Measurements from ENCODE around the gene CKS1B.

The CKS1B gene

GRCh38 chr1:154945962-154946850 lies 28.3 kb upstream of the CKS1B start:
- no peak overlapping the region for H3K27ac ChIP-seq (ENCODE audit: low read depth in 2 of 2, low read length in 2 of 2)
- no peak overlapping the region for H3K9ac ChIP-seq (ENCODE audit: low read depth in 1 of 2, low read length in 2 of 2)
- H3K4me3 ChIP-seq (ENCODE audit: low read length in 2 of 2), result no peak overlapping the region
- peaks cover 17 to 37% of the 10 kb centered on the region in 2 donors for H3K36me3 ChIP-seq (ENCODE audit: control insufficient read depth in 2 of 2, insufficient read depth in 2 of 2, low read length in 2 of 2)
- no peaks in the 10 kb centered on the region for H3K27me3 ChIP-seq (ENCODE audit: control insufficient read depth in 2 of 2, insufficient read depth in 2 of 2, low read length in 2 of 2)
- no peaks in the 10 kb centered on the region for H3K9me3 ChIP-seq (ENCODE audit: control insufficient read depth in 2 of 2, low read length in 2 of 2)
- peaks cover 27 to 32% of the 10 kb centered on the region in 2 donors for H3K4me1 ChIP-seq (ENCODE audit: control insufficient read depth in 2 of 2, insufficient read depth in 2 of 2, low read length in 2 of 2)

- H3K9me3 ChIP-seq (ENCODE audit: control insufficient read depth in 2 of 2, low read length in 2 of 2), result no peaks in the 10 kb centered on the region
- peaks cover 17 to 19% of the 10 kb centered on the region in 2 donors for H3K4me1 ChIP-seq (ENCODE audit: control insufficient read depth in 2 of 2, insufficient read depth in 2 of 2, low read length in 2 of 2)
- no peaks in the 10 kb centered on the region for H3K27me3 ChIP-seq (ENCODE audit: control insufficient read depth in 2 of 2, insufficient read depth in 2 of 2, low read length in 2 of 2)
- no peak overlapping the region for H3K4me3 ChIP-seq (ENCODE audit: low read length in 2 of 2)
- no peak overlapping the region for H3K27ac ChIP-seq (ENCODE audit: low read depth in 2 of 2, low read length in 2 of 2)
- peaks cover 17 to 39% of the 10 kb centered on the region in 2 donors for H3K36me3 ChIP-seq (ENCODE audit: control insufficient read depth in 2 of 2, insufficient read depth in 2 of 2, low read length in 2 of 2)
- H3K9ac ChIP-seq (ENCODE audit: low read depth in 1 of 2, low read length in 2 of 2), result no peak overlapping the region
Measured at GRCh38 chr1:154948079-154948478, 26.4 kb upstream of the CKS1B start.

- Histone ChIP-seq H3K9ac (ENCODE audit: low read depth in 1 of 2, low read length in 2 of 2) (no peak overlapping the region), H3K36me3 (ENCODE audit: control insufficient read depth in 2 of 2, insufficient read depth in 2 of 2, low read length in 2 of 2) (peaks cover 14 to 24% of the 10 kb centered on the region in 2 donors), H3K27me3 (ENCODE audit: control insufficient read depth in 2 of 2, insufficient read depth in 2 of 2, low read length in 2 of 2) (no peaks in the 10 kb centered on the region), H3K27ac (ENCODE audit: low read depth in 2 of 2, low read length in 2 of 2) (peak overlapping the region in 1 of 2 donors; percentile 43), H3K4me3 (ENCODE audit: low read length in 2 of 2) (peak overlapping the region in 1 of 2 donors; percentile 41), H3K9me3 (ENCODE audit: control insufficient read depth in 2 of 2, low read length in 2 of 2) (no peaks in the 10 kb centered on the region), H3K4me1 (ENCODE audit: control insufficient read depth in 2 of 2, insufficient read depth in 2 of 2, low read length in 2 of 2) (peaks cover 20 to 29% of the 10 kb centered on the region in 2 donors)
Measured at GRCh38 chr1:154951901-154952657, 22.4 kb upstream of the CKS1B start.

GRCh38 chr1:154952664-154953063 lies 21.8 kb upstream of the CKS1B start:
- Histone ChIP-seq H3K27me3 (ENCODE audit: control insufficient read depth in 2 of 2, insufficient read depth in 2 of 2, low read length in 2 of 2) (no peaks in the 10 kb centered on the region), H3K9ac (ENCODE audit: low read depth in 1 of 2, low read length in 2 of 2) (no peak overlapping the region), H3K9me3 (ENCODE audit: control insufficient read depth in 2 of 2, low read length in 2 of 2) (no peaks in the 10 kb centered on the region), H3K27ac (ENCODE audit: low read depth in 2 of 2, low read length in 2 of 2) (peak overlapping the region in 1 of 2 donors; percentile 43), H3K36me3 (ENCODE audit: control insufficient read depth in 2 of 2, insufficient read depth in 2 of 2, low read length in 2 of 2) (peaks cover 10 to 19% of the 10 kb centered on the region in 2 donors), H3K4me3 (ENCODE audit: low read length in 2 of 2) (peak overlapping the region in 1 of 2 donors; percentile 39), H3K4me1 (ENCODE audit: control insufficient read depth in 2 of 2, insufficient read depth in 2 of 2, low read length in 2 of 2) (peaks cover 23 to 32% of the 10 kb centered on the region in 2 donors)

GRCh38 chr1:154953611-154954038 lies 20.9 kb upstream of the CKS1B start:
- peak overlapping the region in 1 of 2 donors; percentile 46 for H3K27ac ChIP-seq (ENCODE audit: low read depth in 2 of 2, low read length in 2 of 2)
- no peak overlapping the region for H3K9ac ChIP-seq (ENCODE audit: low read depth in 1 of 2, low read length in 2 of 2)
- peaks cover 12 to 14% of the 10 kb centered on the region in 2 donors for H3K36me3 ChIP-seq (ENCODE audit: control insufficient read depth in 2 of 2, insufficient read depth in 2 of 2, low read length in 2 of 2)
- no peaks in the 10 kb centered on the region for H3K9me3 ChIP-seq (ENCODE audit: control insufficient read depth in 2 of 2, low read length in 2 of 2)
- H3K4me3 ChIP-seq (ENCODE audit: low read length in 2 of 2), result peak overlapping the region in 1 of 2 donors; percentile 96
- no peaks in the 10 kb centered on the region for H3K27me3 ChIP-seq (ENCODE audit: control insufficient read depth in 2 of 2, insufficient read depth in 2 of 2, low read length in 2 of 2)
- H3K4me1 ChIP-seq (ENCODE audit: control insufficient read depth in 2 of 2, insufficient read depth in 2 of 2, low read length in 2 of 2), result peaks cover 23 to 32% of the 10 kb centered on the region in 2 donors

GRCh38 chr1:154954541-154954940 lies 19.9 kb upstream of the CKS1B start:
- no peaks in the 10 kb centered on the region for H3K27me3 ChIP-seq (ENCODE audit: control insufficient read depth in 2 of 2, insufficient read depth in 2 of 2, low read length in 2 of 2)
- H3K9ac ChIP-seq (ENCODE audit: low read depth in 1 of 2, low read length in 2 of 2), result peak overlapping the region; percentile 27 to 67
- peak overlapping the region in 1 of 2 donors; percentile 88 for H3K27ac ChIP-seq (ENCODE audit: low read depth in 2 of 2, low read length in 2 of 2)
- peaks cover 13 to 21% of the 10 kb centered on the region in 2 donors for H3K36me3 ChIP-seq (ENCODE audit: control insufficient read depth in 2 of 2, insufficient read depth in 2 of 2, low read length in 2 of 2)
- peak overlapping the region; percentile 89 to 96 for H3K4me3 ChIP-seq (ENCODE audit: low read length in 2 of 2)
- no peaks in the 10 kb centered on the region for H3K9me3 ChIP-seq (ENCODE audit: control insufficient read depth in 2 of 2, low read length in 2 of 2)
- peaks cover 23 to 32% of the 10 kb centered on the region in 2 donors for H3K4me1 ChIP-seq (ENCODE audit: control insufficient read depth in 2 of 2, insufficient read depth in 2 of 2, low read length in 2 of 2)

- peaks cover 13 to 24% of the 10 kb centered on the region in 2 donors for H3K36me3 ChIP-seq (ENCODE audit: control insufficient read depth in 2 of 2, insufficient read depth in 2 of 2, low read length in 2 of 2)
- H3K4me3 ChIP-seq (ENCODE audit: low read length in 2 of 2), result peak overlapping the region; percentile 89 to 96
- H3K4me1 ChIP-seq (ENCODE audit: control insufficient read depth in 2 of 2, insufficient read depth in 2 of 2, low read length in 2 of 2), result peaks cover 23 to 32% of the 10 kb centered on the region in 2 donors
- H3K27ac ChIP-seq (ENCODE audit: low read depth in 2 of 2, low read length in 2 of 2), result peak overlapping the region; percentile 72 to 88
- H3K9ac ChIP-seq (ENCODE audit: low read depth in 1 of 2, low read length in 2 of 2), result peak overlapping the region; percentile 53 to 67
- no peaks in the 10 kb centered on the region for H3K9me3 ChIP-seq (ENCODE audit: control insufficient read depth in 2 of 2, low read length in 2 of 2)
- H3K27me3 ChIP-seq (ENCODE audit: control insufficient read depth in 2 of 2, insufficient read depth in 2 of 2, low read length in 2 of 2), result no peaks in the 10 kb centered on the region
Measured at GRCh38 chr1:154955039-154955717, 19.3 kb upstream of the CKS1B start.

GRCh38 chr1:154955718-154956543 lies 18.6 kb upstream of the CKS1B start, which contains the start of gene PBXIP1:
TSS of gene PBXIP1 (minus strand) at chr1:154956099. CDS start at chr1:154953721, 2,378 bp downstream.
- no peaks in the 10 kb centered on the region for H3K9me3 ChIP-seq (ENCODE audit: control insufficient read depth in 2 of 2, low read length in 2 of 2)
- H3K27me3 ChIP-seq (ENCODE audit: control insufficient read depth in 2 of 2, insufficient read depth in 2 of 2, low read length in 2 of 2), result no peaks in the 10 kb centered on the region
- peak within 1 kb of the TSS; percentile 72 to 88 for H3K27ac ChIP-seq (ENCODE audit: low read depth in 2 of 2, low read length in 2 of 2)
- peaks cover 7 to 17% of the 10 kb centered on the region in 2 donors for H3K36me3 ChIP-seq (ENCODE audit: control insufficient read depth in 2 of 2, insufficient read depth in 2 of 2, low read length in 2 of 2)
- H3K9ac ChIP-seq (ENCODE audit: low read depth in 1 of 2, low read length in 2 of 2), result peak within 1 kb of the TSS; percentile 54 to 67
- H3K4me3 ChIP-seq (ENCODE audit: low read length in 2 of 2), result peak within 1 kb of the TSS; percentile 89 to 96
- peaks cover 30 to 39% of the 10 kb centered on the region in 2 donors for H3K4me1 ChIP-seq (ENCODE audit: control insufficient read depth in 2 of 2, insufficient read depth in 2 of 2, low read length in 2 of 2)

GRCh38 chr1:154956544-154956941 lies 17.9 kb upstream of the CKS1B start:
- H3K27me3 ChIP-seq (ENCODE audit: control insufficient read depth in 2 of 2, insufficient read depth in 2 of 2, low read length in 2 of 2), result no peaks in the 10 kb centered on the region
- peak overlapping the region in 1 of 2 donors; percentile 88 for H3K27ac ChIP-seq (ENCODE audit: low read depth in 2 of 2, low read length in 2 of 2)
- peaks cover 3 to 13% of the 10 kb centered on the region in 2 donors for H3K36me3 ChIP-seq (ENCODE audit: control insufficient read depth in 2 of 2, insufficient read depth in 2 of 2, low read length in 2 of 2)
- H3K9ac ChIP-seq (ENCODE audit: low read depth in 1 of 2, low read length in 2 of 2), result peak overlapping the region; percentile 54 to 67
- H3K4me1 ChIP-seq (ENCODE audit: control insufficient read depth in 2 of 2, insufficient read depth in 2 of 2, low read length in 2 of 2), result peaks cover 31 to 41% of the 10 kb centered on the region in 2 donors
- H3K4me3 ChIP-seq (ENCODE audit: low read length in 2 of 2), result peak overlapping the region; percentile 89 to 96
- H3K9me3 ChIP-seq (ENCODE audit: control insufficient read depth in 2 of 2, low read length in 2 of 2), result no peaks in the 10 kb centered on the region

Measured in mucosa of rectum (tissue), 2 donors.